Measurements from ENCODE around the gene KDM5B.

The KDM5B gene

GRCh38 chr1:202711949-202712635 lies 96.1 kb downstream of the KDM5B start:
- DNase-seq (ENCODE audit: low read depth), result no peak

GRCh38 chr1:202710070-202711045 lies 97.9 kb downstream of the KDM5B start, which contains the start of gene SYT2:
Gene SYT2 (minus strand): TSS chr1:202710454. CDS start chr1:202605772, 104,682 bp downstream.
- peak; percentile 26 for DNase-seq (ENCODE audit: low read depth)

GRCh38 chr1:202709276-202710041 lies 98.8 kb downstream of the KDM5B start:
- DNase-seq (ENCODE audit: low read depth), result no peak

GRCh38 chr1:202708456-202709275 lies 99.6 kb downstream of the KDM5B start:
- DNase-seq (ENCODE audit: low read depth), result no peak

DNA sequence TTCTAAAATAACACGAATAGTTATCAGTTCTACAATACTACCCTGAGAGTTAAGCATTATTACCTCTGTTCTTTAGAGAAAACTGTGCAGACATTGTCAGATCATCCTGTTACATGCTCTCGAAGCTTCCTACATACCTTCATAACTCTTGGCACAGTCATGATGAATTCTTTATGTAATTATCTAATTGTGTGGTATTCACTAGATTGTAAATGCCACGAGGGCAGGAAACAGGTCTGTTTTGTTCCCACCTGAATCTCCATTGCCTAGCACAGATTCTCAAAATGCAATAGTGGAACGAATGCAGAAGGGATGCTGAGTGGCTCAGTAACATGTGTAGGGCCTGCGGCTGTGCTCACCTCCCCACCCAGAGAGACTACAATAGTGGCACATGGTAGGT lies 101.4 kb downstream of the KDM5B start:
- no peak for DNase-seq (ENCODE audit: low read depth)

GRCh38 chr1:202704601-202705000 lies 103.6 kb downstream of the KDM5B start:
- no peak for DNase-seq (ENCODE audit: low read depth)

DNA sequence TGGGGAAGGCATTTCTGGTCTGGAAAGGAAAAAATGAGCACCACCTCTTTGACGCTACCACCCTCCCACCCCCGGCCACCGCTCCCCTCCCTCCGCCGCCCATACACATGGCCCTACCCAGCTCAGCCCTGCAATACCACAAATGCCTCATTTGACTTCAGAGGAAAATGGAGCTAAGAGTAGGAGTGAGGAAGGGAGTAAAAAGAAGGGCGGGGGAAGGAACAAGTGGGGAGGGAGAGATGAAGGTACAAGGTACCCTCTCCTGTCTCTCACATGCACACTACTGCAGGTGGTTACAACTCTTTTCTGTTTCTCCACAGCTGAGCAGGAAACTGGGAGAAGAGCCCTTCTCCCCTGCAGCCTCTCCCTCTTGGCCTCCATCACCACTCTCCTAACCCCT lies 105.0 kb downstream of the KDM5B start:
- DNase-seq (ENCODE audit: low read depth), result no peak

DNA sequence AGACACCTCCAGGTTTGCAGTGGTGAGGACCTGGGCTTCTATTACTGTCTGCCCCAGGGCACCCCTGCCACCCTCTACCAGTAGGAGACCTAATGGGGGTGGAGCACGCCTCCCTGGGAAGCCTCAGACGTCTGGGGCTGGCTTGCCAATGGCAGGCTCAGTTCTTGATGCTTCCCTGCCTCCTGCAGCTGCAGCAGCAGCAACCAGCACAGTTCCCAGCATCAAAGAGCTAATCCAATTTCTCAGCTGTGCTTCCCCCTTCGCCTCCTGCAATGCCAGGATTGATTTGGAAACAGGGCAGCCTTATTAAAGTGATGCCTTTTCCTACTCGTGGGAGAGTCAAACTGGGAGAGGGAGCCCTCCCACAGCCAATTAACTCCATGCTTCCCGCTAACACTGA lies 106.1 kb downstream of the KDM5B start:
- no peak for DNase-seq (ENCODE audit: low read depth)

GRCh38 chr1:202701200-202701599 lies 107.0 kb downstream of the KDM5B start:
- no peak for DNase-seq (ENCODE audit: low read depth)

GRCh38 chr1:202700061-202700460 lies 108.2 kb downstream of the KDM5B start:
- no peak for DNase-seq (ENCODE audit: low read depth)

- DNase-seq (ENCODE audit: low read depth), result no peak
Measured at GRCh38 chr1:202698276-202698675, 109.9 kb downstream of the KDM5B start.

- no peak for DNase-seq (ENCODE audit: low read depth)
Measured at GRCh38 chr1:202697038-202697437, 111.2 kb downstream of the KDM5B start.

- DNase-seq (ENCODE audit: low read depth), result no peak
Measured at GRCh38 chr1:202694314-202694713, 113.9 kb downstream of the KDM5B start.

GRCh38 chr1:202692959-202693555 lies 115.2 kb downstream of the KDM5B start:
- DNase-seq (ENCODE audit: low read depth), result peak; percentile 73

DNA sequence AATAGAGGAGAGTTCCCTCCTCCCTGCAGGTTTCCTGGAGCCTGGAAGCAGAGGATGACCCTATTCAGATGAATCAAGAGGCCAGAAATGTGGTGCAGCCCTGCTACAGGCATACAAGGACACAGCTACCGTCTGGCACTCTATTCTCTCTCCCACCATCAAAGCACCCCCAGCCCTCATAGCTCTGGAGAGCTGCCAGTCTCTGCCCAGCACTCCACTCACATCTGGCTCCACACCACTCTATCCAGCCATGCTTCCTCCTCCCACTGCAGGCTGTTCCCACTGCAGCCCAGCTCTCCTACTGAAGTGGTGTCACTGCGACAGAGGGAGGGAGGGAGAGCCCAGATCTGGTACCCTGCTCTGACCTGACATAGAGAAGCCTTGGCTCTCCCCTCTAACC lies 116.4 kb downstream of the KDM5B start:
- DNase-seq (ENCODE audit: low read depth), result no peak

DNA sequence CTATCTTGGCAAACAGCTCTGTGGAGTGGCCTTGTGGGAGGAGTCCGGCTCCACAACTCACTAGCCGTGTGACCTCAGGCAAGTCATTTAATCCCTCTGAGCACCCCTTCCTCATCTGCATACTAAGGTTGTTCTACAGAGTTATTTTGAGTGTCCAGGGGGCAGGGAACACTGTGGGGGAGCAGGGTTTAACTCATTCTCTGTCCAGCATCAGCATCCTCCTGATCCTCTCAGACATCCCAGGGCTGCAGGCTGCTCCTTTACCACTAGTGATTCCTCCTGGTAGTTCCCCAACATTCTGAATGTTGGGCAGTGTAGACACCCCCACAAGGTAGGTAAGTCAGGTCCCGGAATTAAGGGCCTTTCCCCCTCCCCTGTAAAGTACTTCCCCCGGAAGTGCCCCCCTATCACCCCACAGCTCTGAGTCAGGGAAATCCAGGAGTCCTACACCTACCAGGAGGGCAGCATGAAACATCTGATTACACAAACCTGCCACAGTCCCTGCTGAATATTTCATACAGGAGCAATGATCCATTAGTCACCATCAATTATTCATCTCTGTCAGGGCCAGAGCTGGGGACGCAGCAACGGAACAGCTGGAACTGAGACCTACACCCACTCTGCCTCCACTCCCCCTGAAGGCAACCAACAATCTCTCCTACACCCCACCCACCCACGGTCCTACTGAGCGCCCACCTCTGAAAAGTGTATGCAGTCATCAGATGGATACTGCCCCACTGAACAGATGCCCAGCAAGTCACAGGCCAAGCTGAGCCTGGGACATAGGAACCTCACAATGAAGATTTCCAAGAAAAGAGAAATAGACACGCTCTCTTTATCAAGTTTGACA lies 118.5 kb downstream of the KDM5B start:
- no peak for DNase-seq (ENCODE audit: low read depth)

GRCh38 chr1:202689082-202689481 lies 119.1 kb downstream of the KDM5B start:
- no peak for DNase-seq (ENCODE audit: low read depth)

GRCh38 chr1:202688401-202688800 lies 119.8 kb downstream of the KDM5B start:
- DNase-seq (ENCODE audit: low read depth), result no peak

GRCh38 chr1:202687798-202688197 lies 120.4 kb downstream of the KDM5B start:
- DNase-seq (ENCODE audit: low read depth), result no peak

DNA sequence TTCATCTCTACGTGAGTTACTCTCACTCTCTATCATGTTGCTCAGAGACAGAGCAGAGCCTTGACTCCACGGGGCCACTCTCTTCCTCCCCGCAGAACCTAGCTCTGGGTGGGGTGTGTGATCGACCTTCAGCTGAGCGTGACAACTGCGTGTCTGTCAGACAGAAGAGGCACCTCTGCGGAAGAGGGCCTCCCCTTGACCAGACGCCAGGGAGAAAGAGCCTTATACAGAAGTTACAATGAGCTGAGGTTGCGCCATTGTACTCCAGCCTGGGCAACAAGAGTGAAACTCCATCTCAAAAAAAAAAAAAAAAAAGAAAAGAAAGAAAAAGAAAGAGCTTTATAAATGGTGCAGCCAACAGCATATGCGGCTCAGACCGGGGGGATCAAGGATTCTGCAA lies 120.9 kb downstream of the KDM5B start:
- no peak for DNase-seq (ENCODE audit: low read depth)
